AG04450 (cell line): ENCODE data around the gene PIP5KL1. TPM values are rescaled to one million over a fixed set of nuclear protein-coding genes. Genes with fewer than 3 reads are reported as not detected.

Experiments
- CTCF ChIA-PET: fragments of 300-600, 350-600 bp; formaldehyde crosslinking; extraction: SDS; loops from one replicate; lab custom pipeline; 2022; ENCODE audit warnings: antibody characterized with exemption, inconsistent platforms; lab: Charles Lee
- POLR2A ChIA-PET: fragments of 350-600 bp; formaldehyde crosslinking; extraction: SDS; loops from one replicate; lab custom pipeline; 2021; ENCODE audit warnings: antibody characterized with exemption, inconsistent platforms; lab: Yijun Ruan, JAX
- DNase-seq: peaks from one replicate; pipeline ENCODE4 v3.0.0-alpha.2; 2011; ENCODE audit warnings: low read depth, low spot score
- H3K27ac ChIP-seq: one replicate; pipeline ENCODE4 v1.5.1; 2012; ENCODE audit warnings: low read depth, low read length, control low read depth
- H3K27me3 ChIP-seq: one replicate; pipeline ENCODE4 v1.6.0; 2012; ENCODE audit warnings: low read length; ENCODE audit not compliant: control insufficient read depth, insufficient read depth
- H3K4me3 ChIP-seq: 2 replicates; pipeline ENCODE4 v1.5.1; 2011; ENCODE audit warnings: mild to moderate bottlenecking, low read depth, low read length, control low read depth
- H3K9me3 ChIP-seq: 2 replicates; pipeline ENCODE4 v1.5.1; 2012; ENCODE audit warnings: low read length; ENCODE audit not compliant: control insufficient read depth, insufficient read depth
- CTCF ChIP-seq: IDR thresholded peaks from 2 replicates; pipeline ENCODE4 v1.5.1; 2011; ENCODE audit warnings: low read depth, low read length, control low read depth, inconsistent platforms
- polyA plus RNA-seq: library from polyadenylated mRNA; depleted of rRNA; stranded (reverse); fragments of >200 nt; gene quantifications from 2 replicates; pipeline ENCODE4 v1.2.3, GENCODE V29; 2011

Gene PIP5KL1
- polyA plus RNA-seq, 1 experiment: 1.2 TPM

GRCh38 chr9:127873886-127874285 lies 56.7 kb downstream of the PIP5KL1 start:
- no peak for DNase-seq
- Histone ChIP-seq H3K4me3 (no peak overlapping the region), H3K27ac (no peak overlapping the region), H3K9me3 (no peaks in the 10 kb centered on the region; the same call in 1 of the 2 replicates), H3K27me3 (no peaks in the 10 kb centered on the region)
- TF ChIP-seq CTCF: no peak
- POLR2A ChIA-PET: interaction anchor here (0.6 to 2.5 kb wide), 4 partner anchors 11 to 113 kb away, joined by 3 to 5 read pairs (median 4); no protein-coding TSS in a partner anchor
- CTCF ChIA-PET: interaction anchor here (0.6 to 1.1 kb wide), 3 partner anchors 48 to 132 kb away, joined by 3 to 5 read pairs (median 3); partner anchors contain the start of gene CDK9

DNA sequence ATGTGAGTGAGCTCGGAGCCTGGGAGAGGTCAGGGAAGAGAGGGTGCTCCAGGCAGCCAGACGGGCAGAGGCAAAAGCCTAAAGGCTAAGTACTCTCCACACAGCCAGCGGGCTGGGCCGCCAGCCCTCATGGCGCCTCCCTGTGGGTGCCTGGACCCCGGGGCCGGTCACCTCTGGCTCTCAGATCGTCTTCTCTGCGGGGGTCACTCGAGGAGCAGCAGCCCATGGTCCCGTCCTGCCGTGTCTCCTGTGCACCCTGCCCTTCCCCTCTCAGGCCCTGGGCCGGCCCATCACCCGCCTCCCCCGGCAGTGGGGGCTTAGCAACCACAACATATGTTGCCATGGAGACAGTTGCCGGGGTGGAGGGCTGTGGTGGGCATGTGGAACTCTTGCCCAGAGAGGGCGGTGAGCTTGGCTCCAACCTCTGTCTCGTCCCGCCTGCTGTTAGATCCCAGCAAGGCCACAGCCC lies 57.3 kb downstream of the PIP5KL1 start:
- Histone ChIP-seq H3K9me3 (no peaks in the 10 kb centered on the region; the same call in 1 of the 2 replicates), H3K4me3 (no peak overlapping the region), H3K27ac (no peak overlapping the region), H3K27me3 (no peaks in the 10 kb centered on the region)
- ChIA-PET CTCF (interaction anchor here (0.9 kb wide), 1 partner anchor 48 kb away, joined by 3 read pairs; no protein-coding TSS in a partner anchor), POLR2A (interaction anchor here (0.8 to 2.5 kb wide), 2 partner anchors 10 to 112 kb away, joined by 3 to 5 read pairs; no protein-coding TSS in a partner anchor)
- DNase-seq: no peak
- TF ChIP-seq CTCF: no peak

DNA sequence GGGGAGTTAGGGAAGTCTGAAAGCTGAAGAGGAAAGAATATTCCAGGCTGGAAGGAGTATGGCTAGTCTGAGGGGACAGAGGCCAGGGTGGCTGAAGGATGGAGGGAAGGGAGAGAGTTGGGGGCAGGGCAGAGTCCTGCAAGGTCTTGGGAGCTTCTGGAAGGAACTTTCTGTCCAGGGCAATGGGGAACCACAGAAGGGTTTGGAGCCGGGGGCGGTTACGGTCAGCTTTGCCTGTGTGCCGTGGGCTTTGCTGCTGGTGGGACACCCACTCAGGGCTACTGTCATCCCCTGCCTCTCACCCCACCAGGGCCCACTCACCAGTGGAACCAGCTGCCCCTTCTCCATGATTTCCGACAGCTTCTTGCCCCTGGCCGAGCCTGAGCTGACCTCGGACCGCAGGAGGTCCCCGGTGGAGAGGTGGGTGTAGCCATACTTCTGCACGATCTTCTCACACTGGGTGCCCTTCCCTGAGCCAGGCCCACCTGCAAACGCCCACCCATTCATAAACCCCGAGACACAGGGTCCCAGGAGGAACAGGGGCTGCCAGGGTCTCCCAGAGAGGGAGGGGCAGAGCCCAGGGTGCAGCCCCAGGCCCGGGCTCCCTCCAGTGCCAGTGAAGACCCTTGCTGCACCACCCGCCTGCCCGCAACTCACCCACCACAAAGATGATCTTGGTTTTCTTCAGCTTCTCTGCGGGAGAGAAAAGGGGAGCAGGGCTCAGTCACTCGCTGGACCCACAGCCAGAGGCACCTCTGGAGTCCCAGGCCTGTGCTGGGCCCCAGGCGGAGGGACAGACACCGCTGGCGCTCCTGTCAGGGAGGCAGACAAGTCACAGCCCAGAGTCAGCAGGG lies 58.0 kb downstream of the PIP5KL1 start:
- TF ChIP-seq CTCF: no peak
- no peaks in the 10 kb centered on the region for H3K27me3 ChIP-seq
- H3K9me3 ChIP-seq: no peaks in the 10 kb centered on the region; the same call in 1 of the 2 replicates
- CTCF ChIA-PET: interaction anchor here (0.6 to 1.3 kb wide), 2 partner anchors 76 to 138 kb away, joined by 3 to 6 read pairs; partner anchors contain the start of gene TOR2A
- H3K4me3 ChIP-seq: no peak overlapping the region
- POLR2A ChIA-PET: interaction anchor here (2.5 kb wide), 1 partner anchor 9 kb away, joined by 5 read pairs; no protein-coding TSS in a partner anchor
- no peak for DNase-seq
- H3K27ac ChIP-seq: no peak overlapping the region

- Histone ChIP-seq H3K27me3 (no peaks in the 10 kb centered on the region), H3K9me3 (no peaks in the 10 kb centered on the region; the same call in 1 of the 2 replicates), H3K27ac (no peak overlapping the region), H3K4me3 (no peak overlapping the region)
- ChIA-PET CTCF (interaction anchor here (0.6 to 1.3 kb wide), 2 partner anchors 75 to 137 kb away, joined by 3 to 6 read pairs; partner anchors contain the start of gene TOR2A), POLR2A (no interaction called here)
- TF ChIP-seq CTCF: no peak
- no peak for DNase-seq
Measured at GRCh38 chr9:127871531-127871930, 59.0 kb downstream of the PIP5KL1 start.
